ENCODE data around the gene DNAH9.

The DNAH9 gene

GRCh38 chr17:11853321-11854151 lies 255.3 kb downstream of the DNAH9 start:
- DNase-seq = no peak

- no peak for DNase-seq
Measured at GRCh38 chr17:11855306-11855705, 257.0 kb downstream of the DNAH9 start.

- no peak for DNase-seq
Measured at GRCh38 chr17:11857006-11857405, 258.7 kb downstream of the DNAH9 start.

GRCh38 chr17:11869680-11870394 lies 271.6 kb downstream of the DNAH9 start:
- no peak for DNase-seq

- DNase-seq = no peak
Measured at GRCh38 chr17:11871773-11872172, 273.5 kb downstream of the DNAH9 start.

GRCh38 chr17:11874756-11875155 lies 276.5 kb downstream of the DNAH9 start:
- DNase-seq = no peak

GRCh38 chr17:11880714-11881113 lies 282.4 kb downstream of the DNAH9 start:
- no peak for DNase-seq

GRCh38 chr17:11882716-11883115 lies 284.4 kb downstream of the DNAH9 start:
- no peak for DNase-seq

GRCh38 chr17:11885051-11885450 lies 286.8 kb downstream of the DNAH9 start:
- DNase-seq = no peak

GRCh38 chr17:11889266-11889665 lies 291.0 kb downstream of the DNAH9 start:
- no peak for DNase-seq

- DNase-seq = no peak
Measured at GRCh38 chr17:11893862-11894261, 295.6 kb downstream of the DNAH9 start.

- DNase-seq = no peak
Measured at GRCh38 chr17:11896199-11896598, 297.9 kb downstream of the DNAH9 start.

GRCh38 chr17:11898526-11899235 lies 300.4 kb downstream of the DNAH9 start:
- no peak for DNase-seq

GRCh38 chr17:11899537-11899942 lies 301.3 kb downstream of the DNAH9 start:
- DNase-seq = no peak

- DNase-seq = no peak
Measured at GRCh38 chr17:11900041-11900476, 301.8 kb downstream of the DNAH9 start.

- DNase-seq = no peak
Measured at GRCh38 chr17:11900655-11901054, 302.4 kb downstream of the DNAH9 start.

GRCh38 chr17:11901931-11902330 lies 303.7 kb downstream of the DNAH9 start:
- no peak for DNase-seq

- DNase-seq = no peak
Measured at GRCh38 chr17:11908711-11909146, 310.5 kb downstream of the DNAH9 start.

- no peak for DNase-seq
Measured at GRCh38 chr17:11909348-11909747, 311.1 kb downstream of the DNAH9 start.

GRCh38 chr17:11916091-11916490 lies 317.8 kb downstream of the DNAH9 start:
- DNase-seq = no peak

- DNase-seq = no peak
Measured at GRCh38 chr17:11917415-11917814, 319.1 kb downstream of the DNAH9 start.

- DNase-seq = no peak
Measured at GRCh38 chr17:11921296-11921695, 323.0 kb downstream of the DNAH9 start.

GRCh38 chr17:11922638-11923037 lies 324.4 kb downstream of the DNAH9 start:
- DNase-seq = no peak

- DNase-seq = no peak
Measured at GRCh38 chr17:11924076-11924475, 325.8 kb downstream of the DNAH9 start.

All from GDM1 (cell line).